GM23248 (cell line): Measurements from ENCODE around the gene PER3. TPM values are rescaled to one million over a fixed set of nuclear protein-coding genes. Genes with fewer than 3 reads are reported as not detected.
A peak's percentile ranks its signal among the peaks of the same experiment; 100 is the strongest.

Experiments used
- DNase-seq: peaks from one replicate; pipeline ENCODE4 v3.0.0-alpha.2; 2015
- H2AFZ ChIP-seq: fragments of 200-600 bp; sonication (generic); 2 replicates; pipeline ENCODE4 v1.6.1; 2016; ENCODE audit warnings: antibody characterized with exemption
- H3F3A ChIP-seq: fragments of 200-600 bp; sonication (generic); 2 replicates; pipeline ENCODE4 v1.6.1; 2016; ENCODE audit warnings: mild to moderate bottlenecking, antibody characterized with exemption, mixed run types; ENCODE audit not compliant: insufficient read depth
- H3K27ac ChIP-seq: fragments of 200-600 bp; sonication (generic); 2 replicates; pipeline ENCODE4 v1.5.1; 2016; ENCODE audit warnings: mild to moderate bottlenecking
- H3K27me3 ChIP-seq: fragments of 200-600 bp; sonication (generic); replicated peaks from 2 replicates; pipeline ENCODE4 v1.6.1; 2016; ENCODE audit warnings: mild to moderate bottlenecking; ENCODE audit not compliant: insufficient read depth
- H3K36me3 ChIP-seq: fragments of 200-600 bp; sonication (generic); 2 replicates; pipeline ENCODE4 v1.6.1; 2016; ENCODE audit warnings: low read depth, mild to moderate bottlenecking
- H3K4me1 ChIP-seq: fragments of 200-600 bp; sonication (generic); 2 replicates; pipeline ENCODE4 v1.6.1; 2016; ENCODE audit warnings: mild to moderate bottlenecking; ENCODE audit not compliant: insufficient read depth
- H3K4me2 ChIP-seq: fragments of 200-600 bp; sonication (generic); one replicate; pipeline ENCODE4 v1.6.1; 2016; ENCODE audit warnings: mild to moderate bottlenecking; ENCODE audit not compliant: unreplicated experiment
- H3K4me3 ChIP-seq: fragments of 200-600 bp; sonication (generic); 2 replicates; pipeline ENCODE4 v1.5.1; 2016; ENCODE audit warnings: mild to moderate bottlenecking
- H3K79me2 ChIP-seq: fragments of 200-600 bp; sonication (generic); 2 replicates; pipeline ENCODE4 v1.6.1; 2016; ENCODE audit warnings: mild to moderate bottlenecking; ENCODE audit not compliant: insufficient read depth
- H3K9ac ChIP-seq: fragments of 200-600 bp; sonication (generic); 2 replicates; pipeline ENCODE4 v1.6.1; 2016; ENCODE audit warnings: mild to moderate bottlenecking
- H3K9me2 ChIP-seq: fragments of 200-600 bp; sonication (generic); 2 replicates; pipeline ENCODE4 v1.6.1; 2016; ENCODE audit warnings: mixed run types, mild to moderate bottlenecking, moderate library complexity; ENCODE audit not compliant: insufficient read depth
- H3K9me3 ChIP-seq: fragments of 200-600 bp; sonication (generic); one replicate; pipeline ENCODE4 v1.6.1; 2017; ENCODE audit warnings: low read depth
- H4K20me1 ChIP-seq: fragments of 200-600 bp; sonication (generic); 2 replicates; pipeline ENCODE4 v1.6.0; 2016; ENCODE audit not compliant: insufficient read depth
- EZH2 ChIP-seq: fragments of 200-600 bp; sonication (generic); IDR thresholded peaks from 2 replicates; pipeline ENCODE4 v1.6.1; 2018; ENCODE audit warnings: antibody characterized with exemption, mild to moderate bottlenecking; ENCODE audit not compliant: insufficient read depth, poor library complexity, severe bottlenecking
- EZH2phosphoT487 ChIP-seq: fragments of 200-600 bp; sonication (generic); IDR thresholded peaks from 2 replicates; pipeline ENCODE4 v1.6.1; 2018; ENCODE audit warnings: antibody characterized with exemption, moderate library complexity, mild to moderate bottlenecking, low read depth; ENCODE audit not compliant: insufficient read depth
- WGBS, 2 experiments: methylation state at CpG; one replicate each; pipeline ENCODE4 v1.1.6; 2015 to 2017; ENCODE audit warnings: low lambda C conversion rate in 2 of 2, low coverage in 1 of 2; ENCODE audit errors: missing lambda C conversion rate in 2 of 2; 5-methylcytosine and 5-hydroxymethylcytosine counted together
- in situ Hi-C: fragments of 300-500 bp; cut with MboI; formaldehyde crosslinking; loops from 2 replicates; pipeline ENCODE4 v1.15.0; 2020
- polyA plus RNA-seq: library from polyadenylated mRNA; unstranded; fragments of >200 nt; fragmentation: Nextera tagmentation; extraction: Ambion mirVana; gene quantifications from 2 replicates; pipeline ENCODE4 v1.2.1, GENCODE V29; 2016
- total RNA-seq: library from RNA; depleted of rRNA; stranded (reverse); fragments of >200 nt; shearing (Covaris generic); gene quantifications from 2 replicates; pipeline ENCODE4 v1.2.3, GENCODE V29; 2014

The PER3 gene
- total and polyA plus RNA-seq, 2 experiments from 2014 or later = 1.1 to 2.4 TPM

DNA sequence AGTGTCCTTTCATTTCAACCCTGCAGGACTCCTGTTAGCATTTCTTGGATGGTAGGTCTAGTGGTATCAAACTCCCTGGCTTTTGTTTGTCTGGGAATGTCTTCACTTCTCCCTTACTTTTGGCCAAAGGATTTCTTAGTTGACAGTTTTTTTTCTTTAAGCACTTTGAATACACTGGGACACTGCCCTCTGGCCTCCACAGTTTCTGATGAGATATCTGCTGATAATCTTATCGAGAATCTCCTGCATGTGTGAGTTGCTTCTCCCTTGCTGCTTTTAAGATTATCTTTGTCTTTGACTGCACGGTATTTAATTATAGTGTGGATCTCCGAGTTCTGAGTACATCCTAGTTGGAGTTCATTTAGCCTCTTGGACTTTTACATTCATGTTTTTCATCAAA is 55.4 kb downstream of the PER3 start:
- H2AFZ ChIP-seq = no peak overlapping the region
- H3K4me3 ChIP-seq = no peak overlapping the region
- H3K27me3 ChIP-seq = no peaks in the 10 kb centered on the region
- DNase-seq = no peak
- no peak overlapping the region for H3K9ac ChIP-seq
- H3K4me1 ChIP-seq = no peaks in the 10 kb centered on the region
- H3K27ac ChIP-seq = no peak overlapping the region
- TF ChIP-seq EZH2 (no peak), EZH2phosphoT487 (no peak)
- no peak overlapping the region for H3K4me2 ChIP-seq
- no peaks in the 10 kb centered on the region for H3K9me3 ChIP-seq
- no peaks in the 10 kb centered on the region for H3K79me2 ChIP-seq
- H4K20me1 ChIP-seq = no peaks in the 10 kb centered on the region
- in situ Hi-C loops = no loop called here
- WGBS, 2 experiments = 93 to 95% methylated on average over 3 of the region's 3 CpGs
- peaks cover 26% of the 10 kb centered on the region for H3K36me3 ChIP-seq
- H3K9me2 ChIP-seq = no peaks in the 10 kb centered on the region
- no peaks in the 10 kb centered on the region for H3F3A ChIP-seq

DNA sequence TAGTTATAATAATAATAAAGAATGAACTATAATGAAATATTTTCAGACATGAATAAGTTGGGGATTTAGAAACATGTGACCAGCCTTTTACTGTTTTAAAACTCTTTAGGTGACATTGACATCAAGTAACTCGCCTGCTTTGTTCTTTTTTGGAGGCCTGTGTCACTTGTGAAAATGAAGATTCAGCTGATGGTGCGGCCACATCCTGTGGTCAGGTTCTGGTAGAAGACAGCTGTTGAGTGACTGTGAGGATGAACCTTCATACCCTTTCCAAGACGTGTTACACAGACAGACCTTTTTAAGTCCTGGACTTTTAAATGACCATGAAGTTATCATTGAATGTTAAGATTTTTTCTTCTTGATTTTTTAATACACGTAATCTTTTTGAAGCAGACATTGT is 58.4 kb downstream of the PER3 start:
- no peak overlapping the region for H3K27ac ChIP-seq
- WGBS, 2 experiments = 90 to 92% methylated on average over 4 of the region's 4 CpGs

DNA sequence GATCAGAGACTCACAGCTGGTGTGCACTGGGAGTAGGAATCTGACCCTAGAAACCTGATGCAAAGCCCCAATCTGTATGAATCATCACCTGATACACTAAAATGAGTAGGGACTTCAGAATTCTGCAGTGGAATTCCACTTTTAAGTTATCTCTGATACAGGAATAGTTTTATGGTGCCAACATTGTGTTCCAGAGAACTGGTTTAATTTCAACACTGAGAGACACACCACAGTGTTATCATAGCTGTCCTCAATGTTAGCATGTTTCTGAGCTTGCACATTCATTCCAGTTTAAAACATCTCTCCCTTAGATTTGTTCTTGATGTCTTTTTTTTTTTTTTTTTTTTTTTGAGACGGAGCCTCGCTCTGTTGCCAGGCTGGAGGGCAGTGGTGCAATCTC is 61.7 kb downstream of the PER3 start:
- peak; percentile 5 for DNase-seq
- in situ Hi-C loops = no loop called here
- Histone ChIP-seq H3F3A (no peaks in the 10 kb centered on the region), H3K4me3 (no peak overlapping the region), H3K9ac (no peak overlapping the region), H3K27ac (no peak overlapping the region), H4K20me1 (no peaks in the 10 kb centered on the region), H3K4me2 (no peak overlapping the region), H2AFZ (no peak overlapping the region), H3K9me2 (no peaks in the 10 kb centered on the region), H3K27me3 (no peaks in the 10 kb centered on the region), H3K79me2 (no peaks in the 10 kb centered on the region), H3K36me3 (no peaks in the 10 kb centered on the region), H3K9me3 (no peaks in the 10 kb centered on the region), H3K4me1 (peaks cover 5% of the 10 kb centered on the region; the same call in 1 of the 2 replicates)
- WGBS, 2 experiments = 100% methylated on average over 2 of the region's 2 CpGs; no CpG with 5 or more reads in 1 of the 2 experiments
- TF ChIP-seq EZH2 = no peak
- TF ChIP-seq EZH2phosphoT487 = no peak

More for the DNA sequence above, 58.4 kb downstream of the PER3 start:
- no peaks in the 10 kb centered on the region for H3K9me3 ChIP-seq
- no peaks in the 10 kb centered on the region for H3F3A ChIP-seq
- DNase-seq = no peak
- no peaks in the 10 kb centered on the region for H3K79me2 ChIP-seq
- TF ChIP-seq EZH2 (no peak), EZH2phosphoT487 (no peak)
- in situ Hi-C loops = no loop called here
- H2AFZ ChIP-seq = no peak overlapping the region
- H3K27me3 ChIP-seq = no peaks in the 10 kb centered on the region
- no peaks in the 10 kb centered on the region for H4K20me1 ChIP-seq
- H3K4me1 ChIP-seq = peaks cover 5% of the 10 kb centered on the region; the same call in 1 of the 2 replicates
- H3K4me2 ChIP-seq = no peak overlapping the region
- no peak overlapping the region for H3K9ac ChIP-seq
- peaks cover 21% of the 10 kb centered on the region for H3K36me3 ChIP-seq
- H3K9me2 ChIP-seq = no peaks in the 10 kb centered on the region
- no peak overlapping the region for H3K4me3 ChIP-seq

DNA sequence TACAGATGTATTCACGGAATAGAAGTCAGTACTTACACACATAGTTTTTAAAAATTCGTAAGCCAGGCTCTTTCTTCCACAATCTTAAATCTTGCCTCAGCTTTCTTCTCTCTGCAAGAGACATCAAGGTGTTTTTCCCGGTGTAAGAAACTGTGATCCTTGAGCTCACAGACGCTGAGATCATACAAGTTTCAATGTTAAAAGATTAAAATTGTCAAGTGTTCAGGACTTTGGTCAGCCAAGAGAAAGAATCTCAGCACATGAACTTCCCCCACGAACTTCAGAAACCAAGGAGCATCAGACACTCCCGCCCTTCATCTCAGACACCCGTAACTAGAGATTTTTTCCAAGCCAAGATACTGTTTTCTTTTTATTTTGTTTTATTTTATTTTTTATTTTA is 62.6 kb downstream of the PER3 start:
- Histone ChIP-seq H3K9me3 (no peaks in the 10 kb centered on the region), H3K4me3 (no peak overlapping the region), H4K20me1 (no peaks in the 10 kb centered on the region), H3K27ac (no peak overlapping the region), H2AFZ (no peak overlapping the region), H3F3A (no peaks in the 10 kb centered on the region), H3K4me2 (no peak overlapping the region), H3K27me3 (no peaks in the 10 kb centered on the region), H3K4me1 (peaks cover 5% of the 10 kb centered on the region; the same call in 1 of the 2 replicates), H3K9ac (no peak overlapping the region), H3K9me2 (no peaks in the 10 kb centered on the region), H3K79me2 (no peaks in the 10 kb centered on the region), H3K36me3 (no peaks in the 10 kb centered on the region)
- DNase-seq = no peak
- WGBS, 2 experiments = 92% methylated on average over 7 of the region's 7 CpGs
- TF ChIP-seq EZH2 (no peak), EZH2phosphoT487 (no peak)
- in situ Hi-C loops = no loop called here

DNA sequence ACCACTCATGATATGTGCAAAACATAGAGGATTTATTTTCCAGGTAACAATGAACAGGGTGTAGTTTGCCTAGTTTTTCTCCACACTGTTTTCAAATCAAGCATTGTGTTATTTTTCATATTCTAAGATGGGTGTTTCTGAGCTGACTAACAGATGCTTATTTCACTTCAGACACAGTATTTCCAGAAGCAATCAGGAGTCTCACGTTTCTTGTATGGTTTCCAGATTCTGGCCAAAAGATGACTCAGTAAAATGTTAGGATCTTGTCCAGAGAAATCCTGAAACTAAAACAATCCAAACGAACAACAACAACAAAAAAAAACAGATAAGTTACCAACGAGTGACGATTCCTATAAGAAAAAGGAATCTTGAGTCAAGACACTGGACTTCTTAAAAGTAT is 63.5 kb downstream of the PER3 start:
- Histone ChIP-seq H3K4me2 (no peak overlapping the region), H2AFZ (no peak overlapping the region), H3K27ac (no peak overlapping the region)

More for the DNA sequence above, 63.5 kb downstream of the PER3 start:
- Histone ChIP-seq H3K4me3 (no peak overlapping the region), H3F3A (no peaks in the 10 kb centered on the region), H3K9me3 (no peaks in the 10 kb centered on the region), H3K9me2 (no peaks in the 10 kb centered on the region), H3K79me2 (no peaks in the 10 kb centered on the region), H3K27me3 (no peaks in the 10 kb centered on the region), H3K36me3 (no peaks in the 10 kb centered on the region), H3K9ac (no peak overlapping the region), H4K20me1 (no peaks in the 10 kb centered on the region), H3K4me1 (peaks cover 5% of the 10 kb centered on the region; the same call in 1 of the 2 replicates)
- WGBS, 2 experiments = 44 to 48% methylated on average over 4 of the region's 4 CpGs
- DNase-seq = peak; percentile 72
- in situ Hi-C loops = no loop called here
- TF ChIP-seq EZH2phosphoT487 = no peak
- TF ChIP-seq EZH2 = no peak
